ENCODE measurements around the gene UBTD1.

Gene UBTD1

DNA sequence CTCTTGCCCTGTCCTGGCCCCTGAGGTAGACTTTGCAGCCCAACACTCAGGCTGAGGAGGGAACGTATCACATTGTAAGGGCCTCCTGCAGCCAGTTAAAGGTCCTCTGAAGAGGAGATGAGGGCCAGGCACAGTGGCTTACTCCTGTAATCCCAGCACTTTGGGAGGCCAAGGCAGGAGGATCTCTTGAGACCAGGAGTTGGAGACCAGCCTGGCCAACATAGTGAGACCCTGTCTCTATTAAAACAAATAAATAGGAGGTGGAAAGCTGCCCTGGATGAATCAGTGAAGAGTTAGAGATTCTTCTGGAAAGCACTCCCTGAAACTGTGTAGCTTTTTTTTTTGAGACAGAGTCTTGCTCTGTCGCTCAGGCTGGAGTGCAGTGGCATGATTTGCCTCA lies 88.5 kb downstream of the UBTD1 start:
- Histone ChIP-seq H3K4me1 (ENCODE audit: control insufficient read depth in 5 of 5, insufficient read depth in 5 of 5, low read length in 5 of 5) (peaks cover 0 to 29% (median 18%) of the 10 kb centered on the region in 5 donors), H3K9ac (ENCODE audit: low read length in 5 of 5) (no peak overlapping the region), H3K27me3 (ENCODE audit: control insufficient read depth in 5 of 5, insufficient read depth in 4 of 5, low read length in 5 of 5) (no peaks in the 10 kb centered on the region), H3K4me3 (ENCODE audit: low read depth in 1 of 5, low read length in 5 of 5) (no peak overlapping the region), H3K27ac (ENCODE audit: low read depth, low read length) (no peak overlapping the region), H3K36me3 (ENCODE audit: control insufficient read depth in 5 of 5, insufficient read depth in 5 of 5, low read length in 5 of 5) (no peaks in the 10 kb centered on the region), H3K9me3 (ENCODE audit: control insufficient read depth in 5 of 5, low read length in 5 of 5) (no peaks in the 10 kb centered on the region)

DNA sequence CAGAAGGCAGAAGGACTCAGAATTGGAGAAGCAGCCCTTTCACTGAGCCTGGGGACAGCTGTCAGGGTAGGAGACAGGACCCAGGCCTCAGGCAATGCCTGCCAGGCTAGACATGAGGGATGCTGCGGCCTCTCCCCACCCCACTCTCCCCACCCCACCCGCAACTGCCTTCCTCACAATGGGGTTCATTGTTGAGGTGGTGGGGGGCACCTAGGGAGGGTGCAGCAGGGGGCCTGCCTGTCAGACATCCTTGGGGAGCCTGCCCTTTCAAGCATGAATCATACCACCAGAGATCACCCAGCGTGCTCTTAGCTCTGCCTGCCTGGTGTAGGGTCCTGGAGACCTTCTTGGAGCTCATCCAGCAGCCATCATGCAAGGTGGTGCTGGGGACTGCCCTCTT lies 90.8 kb downstream of the UBTD1 start, which contains the start of gene C10orf62:
Gene C10orf62 (plus strand): TSS at position 243 of the 400 bp plus-strand sequence. CDS start 177 bp downstream, outside the sequence.
- H3K4me3 ChIP-seq (ENCODE audit: low read depth in 1 of 5, low read length in 5 of 5): no peak within 1 kb of the TSS
- no peak within 1 kb of the TSS for H3K27ac ChIP-seq (ENCODE audit: low read depth, low read length)
- H3K9ac ChIP-seq (ENCODE audit: low read length in 5 of 5): no peak within 1 kb of the TSS
- H3K9me3 ChIP-seq (ENCODE audit: control insufficient read depth in 5 of 5, low read length in 5 of 5): no peaks in the 10 kb centered on the region
- peaks cover 2 to 33% (median 16%) of the 10 kb centered on the region in 5 donors for H3K4me1 ChIP-seq (ENCODE audit: control insufficient read depth in 5 of 5, insufficient read depth in 5 of 5, low read length in 5 of 5)
- no peaks in the 10 kb centered on the region for H3K36me3 ChIP-seq (ENCODE audit: control insufficient read depth in 5 of 5, insufficient read depth in 5 of 5, low read length in 5 of 5)
- no peaks in the 10 kb centered on the region for H3K27me3 ChIP-seq (ENCODE audit: control insufficient read depth in 5 of 5, insufficient read depth in 4 of 5, low read length in 5 of 5)

DNA sequence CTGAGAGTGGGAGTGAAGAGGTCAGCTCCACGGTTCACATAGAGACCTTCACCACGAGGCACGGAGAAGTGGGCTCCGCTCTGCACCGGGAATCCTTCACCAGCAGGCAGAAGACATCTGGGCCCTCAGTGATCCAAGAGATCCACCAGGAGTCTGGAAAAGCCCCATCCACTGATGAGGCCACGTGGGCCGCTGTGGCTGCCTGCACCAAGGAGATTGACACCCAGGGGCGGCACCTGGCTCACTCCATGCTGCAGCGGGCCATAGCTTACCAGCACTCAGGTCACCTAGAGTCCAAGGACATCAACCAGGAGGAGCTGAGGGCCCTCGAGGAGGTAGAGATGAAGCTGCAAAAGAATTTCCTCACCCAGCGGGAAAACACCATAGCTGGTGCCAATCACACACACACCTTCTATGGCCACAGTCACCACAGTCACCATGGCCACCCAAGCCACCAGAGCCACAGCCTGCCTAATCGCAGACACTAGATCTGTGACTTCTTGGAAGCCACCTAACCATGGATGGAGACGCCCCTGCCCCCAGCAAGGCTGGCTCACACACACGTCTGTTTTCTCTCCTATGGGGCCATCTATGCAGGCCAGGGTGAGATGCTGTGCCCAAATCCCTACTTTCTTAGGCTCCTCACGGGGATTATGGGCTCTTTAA lies 91.5 kb downstream of the UBTD1 start:
- Histone ChIP-seq H3K4me3 (ENCODE audit: low read depth in 1 of 5, low read length in 5 of 5) (no peak overlapping the region), H3K9ac (ENCODE audit: low read length in 5 of 5) (no peak overlapping the region), H3K4me1 (ENCODE audit: control insufficient read depth in 5 of 5, insufficient read depth in 5 of 5, low read length in 5 of 5) (peaks cover 0 to 25% (median 10%) of the 10 kb centered on the region in 5 donors), H3K27ac (ENCODE audit: low read depth, low read length) (no peak overlapping the region), H3K27me3 (ENCODE audit: control insufficient read depth in 5 of 5, insufficient read depth in 4 of 5, low read length in 5 of 5) (no peaks in the 10 kb centered on the region), H3K9me3 (ENCODE audit: control insufficient read depth in 5 of 5, low read length in 5 of 5) (no peaks in the 10 kb centered on the region), H3K36me3 (ENCODE audit: control insufficient read depth in 5 of 5, insufficient read depth in 5 of 5, low read length in 5 of 5) (no peaks in the 10 kb centered on the region)

DNA sequence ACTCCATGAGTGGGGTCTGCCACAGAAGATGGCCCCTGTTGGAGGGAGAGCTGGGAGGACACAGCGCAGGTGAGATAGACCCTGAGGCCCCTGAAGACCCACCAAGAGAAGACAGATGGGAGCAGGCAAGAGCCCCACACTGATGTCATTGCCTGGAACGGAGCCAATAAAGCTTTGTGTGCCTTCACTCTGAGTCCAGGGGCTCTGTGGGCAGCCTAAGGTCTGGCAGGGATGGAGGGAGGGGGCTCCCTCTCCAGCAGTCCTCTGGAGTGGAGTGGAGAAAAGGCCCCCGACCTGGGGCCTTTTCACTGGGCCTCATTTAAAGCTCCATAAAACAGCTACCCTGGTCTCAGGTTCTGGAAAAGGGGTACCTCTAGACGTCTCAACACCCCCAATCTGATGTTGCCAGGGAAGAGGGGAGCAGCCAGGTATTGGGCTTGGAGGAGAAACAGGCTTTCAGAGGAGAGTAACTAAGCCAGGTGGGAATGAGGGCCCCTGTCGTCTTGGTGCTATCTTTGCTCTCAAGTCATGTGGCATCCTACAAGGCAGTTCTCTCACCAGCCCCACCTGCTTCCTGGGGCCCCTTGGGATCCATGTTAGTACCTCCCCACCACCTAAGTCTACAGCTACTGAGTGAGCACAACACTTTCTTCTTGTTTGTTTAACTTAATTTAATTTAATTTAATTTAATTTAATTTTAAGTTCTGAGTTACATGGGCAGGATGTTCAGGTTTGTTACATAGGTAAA lies 92.2 kb downstream of the UBTD1 start:
- H3K27ac ChIP-seq (ENCODE audit: low read depth, low read length): no peak overlapping the region
- peaks cover 0 to 19% (median 8%) of the 10 kb centered on the region in 5 donors for H3K4me1 ChIP-seq (ENCODE audit: control insufficient read depth in 5 of 5, insufficient read depth in 5 of 5, low read length in 5 of 5)
- no peaks in the 10 kb centered on the region for H3K36me3 ChIP-seq (ENCODE audit: control insufficient read depth in 5 of 5, insufficient read depth in 5 of 5, low read length in 5 of 5)
- no peak overlapping the region for H3K9ac ChIP-seq (ENCODE audit: low read length in 5 of 5)
- no peak overlapping the region for H3K4me3 ChIP-seq (ENCODE audit: low read depth in 1 of 5, low read length in 5 of 5)
- H3K9me3 ChIP-seq (ENCODE audit: control insufficient read depth in 5 of 5, low read length in 5 of 5): no peaks in the 10 kb centered on the region
- no peaks in the 10 kb centered on the region for H3K27me3 ChIP-seq (ENCODE audit: control insufficient read depth in 5 of 5, insufficient read depth in 4 of 5, low read length in 5 of 5)

DNA sequence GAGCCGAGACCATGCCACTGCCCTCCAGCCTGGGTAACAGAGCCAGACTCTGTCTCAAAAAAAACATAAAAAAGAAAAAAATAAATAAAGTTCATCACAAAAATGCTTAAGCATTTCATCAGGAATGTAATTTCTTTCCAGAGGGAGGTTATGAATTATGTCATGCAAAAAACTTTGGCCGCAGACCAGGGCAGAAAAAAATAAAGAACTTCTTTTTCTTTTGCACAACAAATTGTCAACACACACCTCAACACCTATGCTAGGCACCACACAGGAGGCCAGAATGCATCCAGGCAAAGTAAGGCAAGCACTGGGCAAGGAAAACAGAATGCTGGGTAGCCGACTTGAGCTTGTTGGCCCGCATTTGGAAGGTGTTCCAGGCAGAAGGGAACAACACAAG lies 94.7 kb downstream of the UBTD1 start:
- H3K27ac ChIP-seq (ENCODE audit: low read depth, low read length): no peak overlapping the region
- H3K36me3 ChIP-seq (ENCODE audit: control insufficient read depth in 5 of 5, insufficient read depth in 5 of 5, low read length in 5 of 5): no peaks in the 10 kb centered on the region
- no peaks in the 10 kb centered on the region for H3K9me3 ChIP-seq (ENCODE audit: control insufficient read depth in 5 of 5, low read length in 5 of 5)
- H3K4me1 ChIP-seq (ENCODE audit: control insufficient read depth in 5 of 5, insufficient read depth in 5 of 5, low read length in 5 of 5): peaks cover 2 to 19% (median 12%) of the 10 kb centered on the region in 5 donors
- H3K4me3 ChIP-seq (ENCODE audit: low read depth in 1 of 5, low read length in 5 of 5): no peak overlapping the region
- H3K27me3 ChIP-seq (ENCODE audit: control insufficient read depth in 5 of 5, insufficient read depth in 4 of 5, low read length in 5 of 5): no peaks in the 10 kb centered on the region
- no peak overlapping the region for H3K9ac ChIP-seq (ENCODE audit: low read length in 5 of 5)

DNA sequence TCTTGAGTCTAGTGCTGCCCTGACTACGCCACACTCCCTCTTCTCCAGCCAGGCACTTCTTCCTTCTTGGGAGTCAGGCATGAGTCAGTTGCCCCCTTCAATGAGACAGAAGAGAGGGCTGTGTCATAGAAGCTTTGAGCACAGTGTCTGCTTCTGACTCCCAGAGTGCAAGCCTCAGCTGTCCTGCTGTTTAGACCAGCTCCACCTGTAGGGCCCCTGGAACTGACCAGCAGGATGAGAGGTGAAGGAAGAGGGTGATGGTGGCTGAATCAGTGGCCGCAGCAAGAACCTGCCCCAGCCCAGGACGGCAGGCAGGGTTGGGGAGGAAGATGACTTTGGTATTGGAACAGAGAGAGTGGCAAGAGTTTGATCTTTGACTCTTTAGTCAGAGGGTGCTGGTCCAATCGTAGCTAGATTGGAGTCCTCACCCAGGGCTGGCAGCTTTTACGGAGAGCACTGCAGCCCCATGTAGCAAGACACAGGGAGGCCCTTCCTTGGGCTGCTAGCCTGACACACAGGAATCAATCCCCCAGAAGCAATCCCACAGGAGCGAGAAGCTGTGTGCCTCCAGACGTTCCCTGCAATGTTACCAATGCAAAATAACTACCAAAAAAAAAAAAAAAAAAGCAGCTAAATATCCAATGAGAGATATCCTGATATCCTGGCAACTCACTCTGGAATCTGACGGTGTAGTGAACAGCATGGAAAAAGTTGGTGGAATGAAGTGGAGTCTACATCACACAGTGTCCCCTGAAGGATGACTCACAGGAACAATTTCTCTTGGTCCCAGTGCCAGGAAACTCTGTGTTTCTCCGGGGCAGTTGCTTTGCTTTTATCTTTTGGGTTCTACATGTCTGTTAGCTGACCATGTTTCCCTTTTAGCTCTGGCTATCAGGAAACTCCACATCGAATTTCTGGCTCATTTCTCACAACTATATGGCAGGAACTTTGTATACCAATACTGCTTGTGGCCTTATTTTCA lies 97.7 kb downstream of the UBTD1 start:
- Histone ChIP-seq H3K9me3 (ENCODE audit: control insufficient read depth in 5 of 5, low read length in 5 of 5) (no peaks in the 10 kb centered on the region), H3K27me3 (ENCODE audit: control insufficient read depth in 5 of 5, insufficient read depth in 4 of 5, low read length in 5 of 5) (no peaks in the 10 kb centered on the region), H3K9ac (ENCODE audit: low read length in 5 of 5) (peak overlapping the region in 3 of 5 donors; percentile 22 to 31 (median 25)), H3K4me3 (ENCODE audit: low read depth in 1 of 5, low read length in 5 of 5) (no peak overlapping the region), H3K27ac (ENCODE audit: low read depth, low read length) (peak overlapping the region; percentile 54), H3K36me3 (ENCODE audit: control insufficient read depth in 5 of 5, insufficient read depth in 5 of 5, low read length in 5 of 5) (no peaks in the 10 kb centered on the region), H3K4me1 (ENCODE audit: control insufficient read depth in 5 of 5, insufficient read depth in 5 of 5, low read length in 5 of 5) (peaks cover 2 to 19% (median 12%) of the 10 kb centered on the region in 5 donors)

DNA sequence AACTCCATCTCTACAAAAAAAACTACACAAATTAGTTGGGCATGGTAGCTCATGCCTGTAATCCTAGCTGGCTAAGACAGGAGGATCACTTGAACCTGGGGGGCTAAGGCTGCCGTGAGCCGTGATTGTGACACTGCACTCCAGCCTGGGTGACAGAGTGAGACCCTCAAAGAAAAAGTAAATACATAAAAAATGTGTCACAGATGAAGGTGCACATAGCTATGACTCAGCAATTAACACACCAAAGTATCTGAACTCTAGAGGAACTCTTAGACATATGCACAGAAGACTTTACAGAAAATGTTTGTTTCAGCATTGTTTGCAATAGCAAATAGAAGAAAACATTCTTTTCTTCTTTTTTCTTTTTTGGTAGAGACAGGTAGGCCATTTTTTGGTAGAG lies 99.1 kb downstream of the UBTD1 start:
- no peak overlapping the region for H3K27ac ChIP-seq (ENCODE audit: low read depth, low read length)

DNA sequence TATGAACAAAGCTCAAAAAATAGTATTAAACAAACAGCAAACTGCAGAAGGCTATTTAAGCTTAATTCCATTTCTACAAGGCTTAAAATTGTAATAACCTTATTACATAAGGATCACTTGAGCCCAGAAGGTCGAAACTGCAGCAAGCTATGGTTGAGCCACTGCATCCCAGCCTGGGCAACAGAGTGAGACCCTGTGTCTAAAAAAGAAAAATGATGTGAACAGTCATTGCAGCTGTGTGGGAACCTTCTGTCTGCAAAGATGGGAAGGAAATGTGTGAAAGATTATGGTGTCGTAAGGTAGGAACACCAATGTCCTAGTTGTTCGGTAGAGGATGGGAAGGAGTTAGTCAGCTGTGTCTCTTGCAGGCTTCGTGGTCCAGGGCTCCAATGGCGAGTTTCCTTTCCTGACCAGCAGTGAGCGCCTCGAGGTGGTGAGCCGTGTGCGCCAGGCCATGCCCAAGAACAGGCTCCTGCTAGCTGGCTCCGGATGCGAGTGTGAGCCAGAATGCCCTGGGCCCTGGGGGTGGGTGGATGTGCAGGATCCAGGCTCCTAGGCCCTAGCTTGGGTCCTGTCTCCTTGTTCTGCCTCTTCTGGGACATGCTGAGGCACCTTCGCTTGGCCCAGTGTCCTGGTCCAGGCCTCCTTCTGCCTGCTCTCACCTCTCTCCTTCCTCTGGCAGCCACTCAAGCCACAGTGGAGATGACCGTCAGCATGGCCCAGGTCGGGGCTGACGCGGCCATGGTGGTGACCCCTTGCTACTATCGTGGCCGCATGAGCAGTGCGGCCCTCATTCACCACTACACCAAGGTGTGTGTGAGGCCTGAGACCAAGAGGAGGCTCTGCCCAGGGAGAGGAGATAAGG lies 99.9 kb downstream of the UBTD1 start:
- no peak overlapping the region for H3K27ac ChIP-seq (ENCODE audit: low read depth, low read length)
- H3K9me3 ChIP-seq (ENCODE audit: control insufficient read depth in 5 of 5, low read length in 5 of 5): no peaks in the 10 kb centered on the region
- H3K27me3 ChIP-seq (ENCODE audit: control insufficient read depth in 5 of 5, insufficient read depth in 4 of 5, low read length in 5 of 5): no peaks in the 10 kb centered on the region
- H3K9ac ChIP-seq (ENCODE audit: low read length in 5 of 5): no peak overlapping the region
- no peak overlapping the region for H3K4me3 ChIP-seq (ENCODE audit: low read depth in 1 of 5, low read length in 5 of 5)
- H3K36me3 ChIP-seq (ENCODE audit: control insufficient read depth in 5 of 5, insufficient read depth in 5 of 5, low read length in 5 of 5): no peaks in the 10 kb centered on the region
- peaks cover under 1 to 11% (median 9%) of the 10 kb centered on the region in 5 donors for H3K4me1 ChIP-seq (ENCODE audit: control insufficient read depth in 5 of 5, insufficient read depth in 5 of 5, low read length in 5 of 5)

More for the DNA sequence above, 99.1 kb downstream of the UBTD1 start:
- Histone ChIP-seq H3K9ac (ENCODE audit: low read length in 5 of 5) (no peak overlapping the region), H3K36me3 (ENCODE audit: control insufficient read depth in 5 of 5, insufficient read depth in 5 of 5, low read length in 5 of 5) (no peaks in the 10 kb centered on the region), H3K4me3 (ENCODE audit: low read depth in 1 of 5, low read length in 5 of 5) (no peak overlapping the region), H3K27me3 (ENCODE audit: control insufficient read depth in 5 of 5, insufficient read depth in 4 of 5, low read length in 5 of 5) (no peaks in the 10 kb centered on the region), H3K9me3 (ENCODE audit: control insufficient read depth in 5 of 5, low read length in 5 of 5) (no peaks in the 10 kb centered on the region), H3K4me1 (ENCODE audit: control insufficient read depth in 5 of 5, insufficient read depth in 5 of 5, low read length in 5 of 5) (peaks cover 2 to 18% (median 12%) of the 10 kb centered on the region in 5 donors)

DNA sequence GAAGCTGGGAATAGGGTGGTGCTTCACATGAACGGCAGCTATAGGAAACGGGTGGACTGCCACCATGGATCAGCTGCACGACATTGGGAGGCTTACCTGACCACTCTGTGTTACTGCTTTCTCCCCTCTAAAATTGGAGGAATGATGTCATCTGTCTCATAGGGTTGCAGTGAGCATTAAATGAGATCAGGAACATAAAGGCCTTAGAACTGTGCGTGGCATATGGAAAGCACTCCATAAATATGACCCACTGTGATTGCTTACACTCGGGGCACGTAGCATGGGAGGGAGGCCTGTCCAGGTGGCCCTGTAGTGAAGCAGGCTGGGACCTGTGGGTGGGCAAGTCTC lies 100.5 kb downstream of the UBTD1 start:
- Histone ChIP-seq H3K27ac (ENCODE audit: low read depth, low read length) (no peak overlapping the region), H3K4me1 (ENCODE audit: control insufficient read depth in 5 of 5, insufficient read depth in 5 of 5, low read length in 5 of 5) (peaks cover 0 to 10% (median 7%) of the 10 kb centered on the region in 5 donors), H3K9me3 (ENCODE audit: control insufficient read depth in 5 of 5, low read length in 5 of 5) (no peaks in the 10 kb centered on the region), H3K27me3 (ENCODE audit: control insufficient read depth in 5 of 5, insufficient read depth in 4 of 5, low read length in 5 of 5) (no peaks in the 10 kb centered on the region), H3K9ac (ENCODE audit: low read length in 5 of 5) (no peak overlapping the region), H3K36me3 (ENCODE audit: control insufficient read depth in 5 of 5, insufficient read depth in 5 of 5, low read length in 5 of 5) (no peaks in the 10 kb centered on the region), H3K4me3 (ENCODE audit: low read depth in 1 of 5, low read length in 5 of 5) (no peak overlapping the region)

Measured in subcutaneous abdominal adipose tissue (tissue), 5 donors.